Metanephros (tissue), 1 donor: ENCODE results near the gene SDF2. TPM values are rescaled to one million over a fixed set of nuclear protein-coding genes. Genes with fewer than 3 reads are reported as not detected.

Source experiments
- total RNA-seq: library from RNA; depleted of rRNA; stranded (reverse); fragments of >200 nt; gene quantifications from one replicate; pipeline ENCODE4 v1.2.3, GENCODE V29; 2014

SDF2 gene, protein sequence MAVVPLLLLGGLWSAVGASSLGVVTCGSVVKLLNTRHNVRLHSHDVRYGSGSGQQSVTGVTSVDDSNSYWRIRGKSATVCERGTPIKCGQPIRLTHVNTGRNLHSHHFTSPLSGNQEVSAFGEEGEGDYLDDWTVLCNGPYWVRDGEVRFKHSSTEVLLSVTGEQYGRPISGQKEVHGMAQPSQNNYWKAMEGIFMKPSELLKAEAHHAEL
- total RNA-seq = 43.9 TPM

DNA sequence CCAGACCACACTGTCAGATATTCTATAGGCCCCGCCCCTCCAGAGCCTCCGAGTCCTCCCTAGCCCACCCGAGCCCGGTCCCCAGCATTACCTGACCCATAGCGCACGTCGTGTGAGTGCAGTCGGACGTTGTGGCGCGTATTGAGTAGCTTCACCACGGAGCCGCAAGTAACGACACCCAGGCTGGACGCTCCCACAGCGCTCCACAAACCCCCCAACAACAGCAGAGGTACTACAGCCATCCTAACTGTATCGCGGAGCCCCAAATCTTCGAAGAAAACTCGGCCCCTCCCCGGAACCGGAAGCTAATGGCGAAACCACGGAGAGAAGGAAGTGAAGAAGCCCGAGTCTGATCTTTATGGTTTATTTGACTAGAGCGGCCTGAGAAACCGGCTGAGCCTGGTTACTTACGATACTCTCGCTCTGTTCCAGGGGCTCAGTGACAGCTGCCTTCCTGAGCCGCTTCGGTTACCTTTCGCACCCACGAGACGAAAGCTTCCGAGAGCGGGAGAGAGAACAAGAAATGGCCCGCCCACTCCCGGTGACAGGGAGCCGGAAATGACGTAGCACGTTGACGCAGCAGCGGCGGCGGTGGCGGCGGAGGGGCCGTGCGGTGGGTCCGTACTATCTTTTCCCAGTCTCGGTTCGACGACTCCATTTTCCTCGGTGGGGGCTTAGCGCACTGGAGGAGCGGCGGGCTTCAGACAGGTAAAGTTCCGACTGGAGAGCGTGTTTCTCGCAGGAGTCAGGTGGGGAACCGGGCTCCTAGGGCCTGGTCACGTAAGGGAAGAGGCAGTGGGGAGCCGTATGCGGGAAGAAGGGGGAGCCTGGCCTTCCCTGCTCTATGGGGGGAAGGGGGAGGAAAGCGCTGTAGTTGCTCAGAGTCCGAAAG lies at the start of gene SDF2, which contains the start of gene SUPT6H:
TSS of gene SDF2 (minus strand) at position 272 of the 892 bp plus-strand sequence. CDS start at position 242, 30 bp downstream.
TSS of gene SUPT6H (plus strand) at position 571 of the 892 bp plus-strand sequence. CDS start 11,197 bp downstream, outside the sequence.

DNA sequence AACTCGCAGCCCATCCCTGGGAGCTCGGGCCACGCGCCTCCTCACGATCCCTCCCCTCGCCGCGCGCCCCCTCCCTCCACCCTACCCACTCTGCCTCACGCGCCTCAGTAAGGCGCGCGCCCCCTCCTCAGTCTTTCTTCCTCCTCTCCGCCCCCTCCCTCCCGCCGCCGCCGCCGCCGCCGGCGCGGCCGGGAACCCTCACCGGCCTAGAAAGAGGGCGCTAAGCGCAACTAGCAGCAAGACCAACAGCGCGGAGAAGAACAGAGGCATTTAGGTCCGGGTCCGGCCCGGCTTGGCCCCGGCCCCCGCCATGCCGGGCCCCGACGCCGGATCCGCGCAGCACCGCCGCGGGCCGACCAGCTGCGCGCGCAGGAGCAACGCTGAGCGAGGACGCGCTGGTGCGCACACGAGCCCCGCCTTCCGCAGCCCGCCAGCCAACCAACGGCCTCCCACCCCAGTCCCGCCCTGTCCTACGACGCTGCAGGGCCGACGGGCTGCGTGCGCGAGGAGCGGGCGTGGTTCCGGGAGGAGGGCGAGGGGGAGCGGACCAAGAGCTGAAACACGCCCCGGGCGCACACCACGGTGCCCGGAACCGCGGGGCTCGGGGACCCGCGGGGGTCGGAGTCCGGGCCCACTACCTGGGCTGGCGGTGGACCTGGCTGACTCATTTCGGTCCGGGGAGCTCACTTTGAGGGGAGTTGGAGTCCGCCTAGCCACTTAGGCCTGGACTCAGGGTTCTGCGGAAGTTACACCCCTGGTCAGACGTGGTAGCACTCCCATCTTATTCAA lies 16.7 kb downstream of the SDF2 start, which contains the start of gene BLTP2:
TSS of gene BLTP2 (minus strand) at position 372 of the 789 bp plus-strand sequence. CDS start at position 270, 102 bp downstream.

DNA sequence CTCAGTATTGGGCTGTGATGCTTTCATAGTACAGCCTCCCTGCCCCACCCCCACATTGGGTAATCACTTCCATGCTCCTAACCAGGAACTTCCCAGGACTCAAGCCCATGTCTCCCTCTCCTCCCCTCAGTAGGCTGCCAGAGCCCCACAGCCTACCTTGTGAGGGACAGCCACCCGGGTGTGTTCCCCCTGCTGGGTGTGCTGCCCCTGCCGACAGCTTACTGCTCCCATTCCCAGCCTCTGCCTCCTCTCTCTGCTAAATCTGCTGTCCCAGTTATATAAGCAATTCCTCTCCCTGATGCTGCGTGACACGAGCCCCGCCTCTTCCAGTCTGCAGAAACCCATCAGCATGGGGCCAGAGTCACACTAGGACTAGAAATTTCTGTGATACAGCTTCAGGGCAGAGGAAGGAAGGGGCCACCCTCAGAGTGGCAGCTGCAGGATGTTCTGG lies 47.8 kb downstream of the SDF2 start, which contains the start of gene RSKR:
TSS of gene RSKR (minus strand) at position 255 of the 451 bp plus-strand sequence. CDS start at position 231, 24 bp downstream.

DNA sequence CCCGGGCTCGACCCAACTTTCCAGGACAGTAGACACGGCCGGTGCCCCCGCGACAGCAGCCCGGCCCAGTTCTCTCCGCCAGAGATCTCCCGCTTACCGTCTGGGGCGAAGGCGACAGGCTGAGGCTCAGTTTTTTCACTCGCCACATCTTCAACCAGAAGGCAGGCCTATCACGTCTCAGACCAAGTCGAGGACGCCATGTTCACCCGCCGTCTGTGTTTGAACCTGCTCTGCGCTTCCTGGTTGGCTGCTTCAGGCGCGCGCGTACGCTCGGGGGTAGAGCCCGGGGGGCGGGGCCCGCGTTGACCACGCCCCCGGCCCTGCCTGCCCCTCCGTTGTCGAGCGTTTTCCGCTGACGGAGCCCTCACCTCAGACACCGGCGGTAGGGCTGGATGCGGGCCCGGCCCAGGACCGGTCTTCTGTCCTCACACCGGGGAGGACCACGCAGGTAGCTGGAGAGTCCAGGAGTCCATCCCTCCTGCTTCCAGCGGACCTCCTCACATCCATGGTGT lies 62.9 kb downstream of the SDF2 start, which contains the start of gene SPAG5:
TSS of gene SPAG5 (minus strand) at position 227 of the 512 bp plus-strand sequence. CDS start at position 148, 79 bp downstream.

Other genes starting within 250 kb of the SDF2 start
- 1.9 TPM for gene SLC13A2, start 188.3 kb downstream of the SDF2 start, total RNA-seq
- gene FOXN1, start 155.6 kb downstream of the SDF2 start, total RNA-seq = 0.23 TPM
- gene UNC119, start 109.3 kb downstream of the SDF2 start, total RNA-seq = 102 TPM
- gene PIGS, start 90.4 kb downstream of the SDF2 start, total RNA-seq = 75.0 TPM
- 15.1 TPM for gene ALDOC, start 85.0 kb downstream of the SDF2 start, total RNA-seq
- gene SPAG5, start 62.9 kb downstream of the SDF2 start, total RNA-seq = 26.7 TPM
- 16.0 TPM for gene RSKR, start 47.7 kb downstream of the SDF2 start, total RNA-seq
- gene BLTP2, start 16.7 kb downstream of the SDF2 start, total RNA-seq = 119 TPM
- gene SUPT6H, start 299 bp upstream of the SDF2 start, total RNA-seq = 88.8 TPM
- 3.3 TPM for gene PROCA1, start 50.0 kb upstream of the SDF2 start, total RNA-seq
- 110 TPM for gene RAB34, start 56.0 kb upstream of the SDF2 start, total RNA-seq
- 613 TPM for gene RPL23A, start 58.1 kb upstream of the SDF2 start, total RNA-seq
- 6.1 TPM for gene TLCD1, start 64.3 kb upstream of the SDF2 start, total RNA-seq
- 7.1 TPM for gene NEK8, start 66.9 kb upstream of the SDF2 start, total RNA-seq
- 141 TPM for gene TRAF4, start 82.1 kb upstream of the SDF2 start, total RNA-seq
- gene FAM222B, start 180.9 kb upstream of the SDF2 start, total RNA-seq = 9.5 TPM
- 38.7 TPM for gene ERAL1, start 193.1 kb upstream of the SDF2 start, total RNA-seq
- gene FLOT2, start 235.8 kb upstream of the SDF2 start, total RNA-seq = 49.9 TPM
- 18.7 TPM for gene DHRS13, start 241.2 kb upstream of the SDF2 start, total RNA-seq